GM19438 (cell line): ENCODE measurements around the gene CNEP1R1.

ENCODE experiments used
- ATAC-seq: cut with Tn5 transposase; IDR thresholded peaks from one replicate; pipeline ENCODE4 v1.9.1; 2021; ENCODE audit warnings: low read depth; ENCODE audit not compliant: unreplicated experiment

Gene CNEP1R1

DNA sequence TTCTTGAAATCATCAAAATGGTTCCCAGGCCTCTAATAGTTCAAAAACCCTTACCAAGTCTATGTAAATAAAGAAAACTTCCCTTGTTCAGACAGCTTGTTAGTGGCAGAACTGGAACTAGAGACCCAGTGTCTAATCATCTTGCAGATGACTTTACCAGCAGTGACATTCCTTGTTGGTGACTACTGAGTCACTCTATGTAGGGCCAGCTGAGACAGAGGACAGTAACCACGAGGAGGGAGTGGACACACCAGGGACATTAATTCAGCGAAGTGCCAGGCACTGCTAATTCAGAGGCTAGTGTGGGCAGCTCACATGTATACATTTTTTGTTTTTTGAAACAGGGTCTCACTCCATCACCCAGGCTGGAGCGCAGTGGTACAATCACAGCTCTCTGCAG, 34.6 kb downstream of the CNEP1R1 start:
- ATAC-seq = no peak

DNA sequence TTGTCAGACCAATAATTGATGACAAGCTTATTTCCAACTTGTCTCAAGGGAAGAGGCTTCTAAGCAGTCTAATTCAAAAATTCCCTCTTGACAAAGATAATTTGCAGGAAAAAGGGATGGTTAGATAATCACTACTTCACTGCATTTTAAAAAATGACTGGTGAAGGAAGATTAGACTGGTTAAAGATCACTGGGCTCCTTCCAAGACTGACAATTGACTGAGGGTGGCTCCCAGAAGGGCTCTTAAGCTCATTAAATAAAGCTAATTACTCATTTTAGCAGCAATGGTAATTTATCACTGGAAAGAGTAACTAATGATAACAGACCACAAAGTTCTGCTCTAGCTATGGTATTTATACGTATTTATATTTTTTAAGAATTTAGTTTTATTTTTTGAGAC, 36.3 kb downstream of the CNEP1R1 start:
- ATAC-seq = no peak

DNA sequence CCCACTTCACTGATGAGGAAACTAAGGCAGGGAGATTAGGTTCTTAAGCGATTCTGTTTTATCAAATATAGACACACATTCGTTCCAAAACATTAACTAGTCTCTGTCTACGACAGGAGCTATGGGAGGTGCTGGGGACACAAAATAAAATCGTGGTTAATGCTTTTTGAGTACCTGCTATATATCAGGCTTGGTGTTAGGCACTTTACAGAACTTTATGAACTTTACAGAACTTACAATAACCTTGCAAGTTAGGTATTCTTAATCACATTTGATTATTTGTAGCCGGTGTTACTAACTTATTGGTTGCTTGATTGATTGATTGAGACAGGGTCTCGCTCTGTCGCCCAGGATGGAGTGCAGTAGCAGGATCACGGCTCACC, 40.2 kb downstream of the CNEP1R1 start:
- ATAC-seq = no peak

DNA sequence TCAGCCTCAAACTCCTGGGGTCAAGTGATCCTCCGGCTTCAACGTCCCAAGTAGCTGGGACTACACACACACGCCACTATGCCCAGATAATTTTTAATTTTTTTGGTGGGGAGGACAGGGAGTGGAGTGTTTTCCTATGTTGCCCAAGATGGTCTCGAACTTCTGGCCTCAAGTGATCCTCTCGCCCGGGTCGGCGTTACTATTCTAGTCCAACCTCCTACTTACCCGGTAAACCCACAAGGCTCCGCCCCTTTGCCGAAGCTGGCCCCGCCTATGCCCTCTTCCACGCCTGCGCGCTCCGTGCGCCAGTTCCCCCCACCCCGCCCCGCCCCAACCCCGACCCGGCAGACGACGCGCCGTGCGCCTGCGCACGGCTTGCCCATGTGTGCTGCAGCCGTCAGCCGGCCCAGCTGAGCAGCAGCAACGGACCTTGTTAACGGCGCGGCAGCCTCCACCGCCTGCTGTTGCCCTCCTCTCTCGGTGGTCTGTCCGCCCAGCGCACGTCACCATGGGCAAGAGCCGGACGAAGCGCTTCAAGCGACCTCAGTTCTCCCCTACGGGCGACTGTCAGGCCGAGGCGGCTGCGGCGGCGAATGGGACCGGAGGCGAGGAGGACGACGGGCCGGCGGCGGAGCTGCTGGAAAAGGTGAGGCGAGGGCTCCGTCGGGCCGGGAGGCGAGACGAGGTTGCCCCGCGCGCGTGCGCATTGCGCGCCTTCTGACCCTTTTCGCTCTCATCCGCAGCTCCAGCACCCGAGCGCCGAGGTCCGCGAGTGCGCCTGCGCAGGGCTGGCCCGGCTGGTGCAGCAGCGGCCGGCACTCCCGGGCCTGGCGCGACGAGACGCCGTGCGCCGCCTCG, 40.8 kb downstream of the CNEP1R1 start, which contains the start of gene HEATR3:
Gene HEATR3, plus strand, starts transcription at position 347 of the 858 bp plus-strand sequence. Its CDS starts 162 bp downstream, at position 509.
- ATAC-seq = peak; percentile 79

DNA sequence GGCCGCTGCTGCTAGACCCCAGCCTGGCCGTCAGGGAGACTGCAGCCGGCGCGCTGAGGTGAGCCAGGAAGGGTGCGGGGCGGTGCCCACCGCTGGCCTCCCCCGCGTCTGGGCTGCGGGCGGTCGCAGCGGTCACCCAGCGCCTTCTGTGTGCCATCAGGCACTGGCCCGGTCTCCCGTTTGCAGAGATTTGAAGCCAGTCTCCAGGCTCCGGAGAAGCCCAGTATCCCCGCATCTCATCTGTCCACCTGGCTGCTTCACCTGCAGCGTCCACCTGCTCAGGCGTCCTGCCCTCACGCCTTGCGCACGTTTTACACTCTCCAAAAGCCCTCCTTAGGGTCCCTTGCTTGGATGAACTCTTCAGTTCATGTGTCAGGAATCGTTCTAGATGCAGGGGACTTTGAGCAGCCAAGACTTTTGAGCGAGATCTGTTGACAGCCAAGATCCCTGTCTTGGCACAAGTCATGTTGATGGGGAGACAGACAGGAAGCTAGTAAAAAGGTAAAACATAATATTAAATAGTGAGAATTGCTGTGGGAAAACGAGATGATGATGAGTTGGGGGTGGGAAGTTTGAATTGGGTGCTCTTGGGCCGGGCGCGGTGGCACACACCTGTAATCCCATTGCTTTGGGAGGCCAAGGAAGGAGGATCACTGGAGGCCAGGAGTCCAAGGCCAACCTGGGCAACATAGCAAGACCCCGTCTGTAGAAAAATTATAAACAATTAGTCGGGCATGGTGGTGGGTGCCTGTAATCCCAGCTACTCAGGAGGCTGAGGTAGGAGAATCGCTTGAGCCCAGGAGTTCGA, 41.7 kb downstream of the CNEP1R1 start:
- ATAC-seq = no peak

DNA sequence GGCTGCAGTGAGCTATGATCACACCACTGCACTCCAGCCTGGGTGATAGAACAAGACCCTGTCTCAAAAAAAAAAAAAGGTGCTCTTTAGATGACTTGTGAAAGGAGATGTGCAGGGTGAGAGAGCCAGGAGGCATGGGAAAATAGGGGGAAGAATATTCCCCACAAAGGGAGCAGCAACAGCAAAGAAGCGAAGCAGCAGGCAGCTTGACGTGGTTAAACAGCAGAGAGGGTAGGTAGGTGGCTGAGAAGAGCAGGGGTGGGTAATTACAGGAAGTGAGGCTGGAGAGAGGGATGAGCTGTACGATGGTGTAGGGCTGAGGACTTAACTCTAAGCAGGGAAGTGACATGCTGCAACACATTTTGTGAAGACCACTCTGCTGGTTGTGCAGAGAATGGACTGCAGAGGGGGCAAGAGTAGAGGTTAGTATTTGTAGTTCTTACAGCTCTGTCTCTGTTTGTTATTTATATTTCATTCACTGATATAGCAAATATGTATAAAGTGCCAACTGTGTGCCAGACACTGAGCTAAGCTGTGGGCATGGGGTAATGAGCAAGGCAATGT, 42.3 kb downstream of the CNEP1R1 start:
- no peak for ATAC-seq

DNA sequence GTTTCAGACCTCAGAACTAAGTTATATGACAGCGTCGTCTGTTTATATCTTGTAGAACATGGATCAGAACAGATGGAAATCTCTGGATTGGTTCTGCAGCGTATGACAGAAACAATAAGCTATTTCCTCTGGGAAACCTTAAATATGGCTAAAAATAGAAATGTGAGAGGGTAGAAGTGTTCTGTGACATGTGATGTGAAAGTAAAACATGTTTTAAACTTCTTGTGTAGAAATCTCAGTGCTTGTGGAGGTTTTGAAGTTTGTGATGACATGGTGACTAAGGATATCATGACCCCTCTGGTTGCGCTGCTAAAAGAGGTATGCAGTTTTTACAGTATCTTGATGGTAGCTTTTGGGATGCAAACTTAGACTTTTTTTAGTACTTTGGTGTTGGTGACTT, 43.5 kb downstream of the CNEP1R1 start:
- ATAC-seq = no peak

DNA sequence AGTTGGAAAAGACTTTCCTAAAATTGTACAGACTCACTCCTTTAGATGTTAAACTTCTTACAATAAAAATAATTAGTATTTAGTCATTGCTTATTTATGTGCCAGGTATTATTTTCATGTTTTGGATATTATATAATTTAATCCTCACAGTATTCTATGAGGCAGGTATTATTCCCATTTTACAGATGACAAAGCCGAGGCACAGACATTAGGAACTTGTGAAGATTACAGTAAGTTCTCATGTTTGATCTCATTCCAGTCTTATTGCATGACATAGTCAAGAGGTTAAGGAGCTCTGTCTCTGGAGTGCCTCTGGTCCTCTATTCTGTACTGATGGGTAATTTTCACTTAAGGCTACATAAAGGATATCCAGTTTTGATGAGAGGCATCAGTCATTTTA, 44.0 kb downstream of the CNEP1R1 start:
- no peak for ATAC-seq

DNA sequence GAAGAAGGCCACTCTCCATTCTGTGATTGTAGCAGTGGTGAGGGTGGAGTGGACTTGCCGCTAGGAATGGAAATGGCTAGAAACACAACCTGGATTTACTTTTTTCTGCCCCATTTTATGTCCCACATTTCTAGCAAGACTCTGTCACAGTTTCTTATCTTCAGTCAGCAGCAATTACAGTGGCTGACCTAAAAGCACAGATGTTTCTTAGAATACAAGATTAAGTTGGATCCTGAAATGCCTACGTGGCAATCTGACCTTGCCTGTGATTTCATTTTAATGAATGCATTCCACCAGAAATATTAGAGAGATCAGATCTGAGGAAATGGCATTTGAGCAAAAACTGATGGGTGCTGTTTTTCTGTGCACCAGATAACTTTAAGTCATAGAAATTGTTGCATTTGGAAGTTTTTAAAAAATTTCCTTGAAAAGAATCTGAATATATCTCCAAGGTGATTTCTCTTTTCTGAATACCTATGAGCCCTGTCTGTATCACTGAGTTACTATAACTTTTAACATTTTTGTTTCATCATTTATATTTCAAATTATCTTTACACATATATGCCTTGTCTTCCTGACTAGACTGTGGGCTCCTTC, 46.1 kb downstream of the CNEP1R1 start:
- no peak for ATAC-seq

DNA sequence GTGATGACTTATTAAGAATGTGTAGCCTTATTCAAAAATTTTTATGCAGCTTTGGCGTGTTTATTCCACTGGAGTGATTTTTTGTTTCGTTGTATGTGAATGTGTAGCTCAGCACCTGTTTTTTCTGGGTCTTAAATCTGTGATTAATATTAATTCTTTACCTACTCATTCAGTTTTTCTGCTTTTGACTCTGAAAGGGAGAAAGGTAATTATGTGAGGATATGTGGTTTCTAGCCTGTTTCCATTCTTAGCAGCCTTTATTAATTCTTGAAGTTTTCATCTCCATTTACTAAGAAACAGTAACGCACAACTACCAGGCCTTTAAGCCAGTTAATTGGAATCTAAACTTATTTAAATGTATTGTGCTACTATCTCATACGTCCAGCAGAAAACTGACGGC, 47.7 kb downstream of the CNEP1R1 start:
- no peak for ATAC-seq

DNA sequence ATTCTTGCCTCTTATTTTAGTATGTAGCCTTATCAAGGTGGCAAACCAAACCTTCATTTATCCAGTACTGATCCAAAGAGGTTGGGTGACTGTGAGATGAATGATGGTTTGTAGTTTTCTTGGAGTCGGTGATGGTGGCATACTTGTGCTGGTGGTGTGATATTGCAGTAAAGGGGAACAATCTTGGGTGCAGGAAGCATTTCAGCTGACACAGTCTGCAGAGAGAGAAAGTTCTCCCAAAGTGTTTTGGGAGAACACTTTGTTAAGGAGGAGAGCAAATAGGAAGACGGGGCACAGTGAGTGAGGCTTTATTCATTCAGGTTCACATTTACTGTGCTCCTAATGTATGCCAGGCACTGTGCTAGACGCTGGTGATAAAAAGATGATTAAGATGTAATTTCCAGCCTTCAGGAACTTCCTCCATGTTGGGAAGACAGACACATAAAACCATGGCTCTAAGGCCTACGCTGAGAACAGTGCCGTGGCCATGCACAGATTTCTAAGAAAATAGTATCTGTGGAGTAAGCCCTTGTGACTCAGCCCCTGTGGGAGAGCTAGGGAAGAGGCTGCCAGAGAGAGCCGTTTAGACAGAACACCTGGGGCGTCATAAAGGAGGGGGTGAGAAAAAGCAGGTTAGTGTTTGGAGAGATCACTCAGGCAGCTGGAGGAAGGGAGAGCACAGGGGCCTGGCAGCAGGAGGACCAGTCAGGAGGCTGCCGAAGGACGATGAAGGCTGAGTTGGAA, 54.5 kb downstream of the CNEP1R1 start:
- ATAC-seq = no peak

DNA sequence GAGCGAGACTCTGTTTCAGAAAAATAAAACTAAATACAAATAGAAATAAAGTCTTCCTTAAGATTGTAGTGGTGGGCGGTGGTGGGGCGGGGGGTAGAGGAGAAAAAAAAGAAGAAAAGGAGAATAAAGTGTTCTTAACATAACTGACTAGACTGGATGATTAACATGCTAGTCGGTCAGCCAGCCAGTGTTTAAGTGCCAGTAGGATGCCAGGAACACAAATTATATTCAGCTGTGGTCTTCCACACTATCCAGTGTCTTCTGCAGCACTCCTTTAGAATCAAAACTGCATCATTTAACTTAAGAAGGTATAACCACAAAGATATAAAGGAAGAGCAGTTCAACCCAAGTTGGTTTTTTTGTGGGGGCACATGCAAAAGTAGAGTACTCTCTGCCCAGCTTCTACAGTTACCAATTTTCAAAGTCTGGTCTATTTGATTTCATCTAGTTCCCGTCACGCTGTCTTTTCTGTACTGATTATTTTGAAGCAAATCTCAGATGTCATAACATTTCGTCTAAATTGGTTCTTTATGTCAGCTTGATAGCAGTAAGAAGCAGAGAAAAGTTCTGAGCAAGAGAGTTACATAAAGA, 56.5 kb downstream of the CNEP1R1 start:
- no peak for ATAC-seq

DNA sequence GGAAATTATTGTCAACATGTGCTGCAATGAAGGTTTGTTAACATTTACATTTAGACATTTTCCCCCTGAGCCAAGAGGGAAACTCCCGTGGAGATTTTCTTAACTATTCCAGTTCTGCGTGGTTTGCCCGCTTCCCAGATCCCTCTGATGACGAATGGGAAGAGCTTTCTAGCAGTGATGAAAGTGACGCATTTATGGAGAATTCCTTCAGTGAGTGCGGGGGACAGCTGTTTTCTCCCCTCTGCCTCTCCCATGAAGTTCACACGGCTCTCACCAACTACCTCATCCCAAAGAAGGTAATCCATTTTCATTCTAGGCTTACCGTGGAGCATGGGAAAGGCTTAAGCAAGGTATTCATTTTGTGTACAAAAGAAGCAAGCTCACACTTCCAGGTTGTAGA, 59.0 kb downstream of the CNEP1R1 start:
- no peak for ATAC-seq

DNA sequence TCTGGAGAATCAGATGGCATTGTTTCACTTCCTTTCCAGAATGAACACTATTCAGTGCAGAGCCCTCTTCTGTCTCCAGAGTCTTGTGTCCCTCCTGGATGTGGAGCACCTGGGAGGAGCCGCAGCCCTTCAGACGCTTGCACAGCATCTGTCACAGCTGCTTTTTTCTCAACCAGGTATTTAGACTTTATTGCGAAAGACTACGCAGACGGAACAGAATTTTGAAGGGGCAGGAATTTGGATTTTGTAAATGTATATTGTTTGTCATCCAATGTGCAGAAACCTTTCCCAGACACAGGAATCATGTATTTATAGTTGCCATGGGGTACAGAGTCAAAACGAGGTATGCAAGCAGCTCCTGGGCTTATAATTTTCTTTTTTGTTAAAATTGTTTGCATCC, 61.2 kb downstream of the CNEP1R1 start:
- no peak for ATAC-seq
